Measurements from ENCODE around the gene AGAP1. TPM values are rescaled to one million over a fixed set of nuclear protein-coding genes. Genes with fewer than 3 reads are reported as not detected.

AGAP1 gene
- total and polyA plus RNA-seq, 2 donors: 1.7 to 3.0 TPM

DNA sequence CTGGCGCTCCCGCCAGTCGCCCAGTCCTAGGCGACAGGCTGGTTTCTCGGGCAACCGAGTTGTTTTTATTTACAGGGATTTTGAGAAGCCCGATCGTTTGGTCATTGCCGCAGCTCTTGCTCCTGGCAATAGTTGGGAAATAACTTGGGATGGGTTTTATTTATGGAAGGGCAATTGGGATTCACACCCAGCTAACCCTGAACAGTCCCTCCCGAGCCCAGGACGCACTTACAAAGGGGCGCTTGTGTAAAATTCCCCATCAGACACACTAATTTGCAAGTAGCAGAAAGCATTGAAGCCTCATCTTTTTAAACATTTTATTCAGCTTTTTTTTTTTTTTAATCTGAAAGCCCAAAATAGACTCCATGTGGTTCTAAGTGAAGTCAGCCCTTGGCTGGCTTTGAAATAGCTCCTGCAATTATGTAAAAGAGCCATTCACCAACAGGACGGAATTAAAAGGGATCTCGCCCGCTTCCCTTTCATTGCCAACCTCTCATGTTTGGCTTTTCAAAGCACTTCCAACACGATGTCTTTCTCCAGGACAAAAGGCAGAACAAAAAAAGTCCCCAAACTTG lies 677.9 kb downstream of the AGAP1 start:
- Histone ChIP-seq H3K9me3 (ENCODE audit: control insufficient read depth in 2 of 2, insufficient read depth in 1 of 2, low read length in 1 of 2) (no peaks in the 10 kb centered on the region), H3K4me3 (ENCODE audit: low read length in 2 of 2) (no peak overlapping the region), H3K27ac (ENCODE audit: low read depth in 1 of 2, low read length in 1 of 2) (no peak overlapping the region), H3K27me3 (ENCODE audit: control insufficient read depth in 2 of 2, insufficient read depth in 1 of 2, low read length in 1 of 2) (peaks cover 94 to 99% of the 10 kb centered on the region in 2 donors), H3K36me3 (ENCODE audit: control insufficient read depth in 2 of 2, insufficient read depth in 2 of 2, low read length in 1 of 2) (no peaks in the 10 kb centered on the region), H3K4me1 (ENCODE audit: control insufficient read depth in 2 of 2, insufficient read depth in 2 of 2, low read length in 2 of 2) (no peaks in the 10 kb centered on the region)
- 12% methylated on average over 16 of the region's 16 CpGs for WGBS
- no peak for DNase-seq (ENCODE audit: low read depth in 6 of 9, low spot score in 9 of 9)

DNA sequence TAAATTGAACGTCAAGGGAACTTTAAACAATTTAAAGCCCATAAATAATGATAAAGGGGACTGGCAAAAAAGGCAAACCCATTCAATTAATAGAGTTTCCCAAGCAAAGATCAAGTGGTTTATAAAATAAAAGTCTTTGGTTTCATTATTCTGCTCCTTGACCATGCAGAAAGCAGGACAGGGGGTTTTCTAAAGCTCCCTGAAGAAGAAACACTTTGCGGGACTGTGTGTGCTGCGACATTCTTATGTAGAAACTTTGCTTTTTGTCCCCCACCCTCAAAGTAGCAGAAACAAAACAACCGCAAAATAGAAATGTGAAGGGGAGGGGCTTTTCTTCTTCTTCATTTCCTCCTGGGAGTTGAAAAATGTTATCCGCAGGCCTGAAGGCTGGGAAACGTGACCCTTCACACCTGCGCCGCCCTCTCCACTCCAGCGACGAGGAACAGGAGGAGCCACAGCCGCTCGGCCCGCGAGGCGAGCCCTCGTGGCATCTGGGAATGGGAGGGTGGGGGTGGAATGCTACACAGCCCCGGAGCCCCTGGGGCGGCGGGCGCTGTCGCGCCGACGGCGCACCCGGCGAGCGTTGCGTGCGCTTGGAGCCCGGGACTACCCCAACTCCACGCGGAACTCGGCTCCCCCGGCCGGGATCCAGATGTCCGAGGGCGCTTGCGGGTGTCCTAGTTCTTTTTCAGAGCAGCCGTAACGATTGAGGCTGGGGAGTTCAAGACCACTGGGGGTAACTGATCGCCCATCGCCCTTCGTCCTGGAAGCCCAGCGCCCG lies 678.6 kb downstream of the AGAP1 start:
- H3K36me3 ChIP-seq (ENCODE audit: control insufficient read depth in 2 of 2, insufficient read depth in 2 of 2, low read length in 1 of 2): no peaks in the 10 kb centered on the region
- peaks cover 93 to 99% of the 10 kb centered on the region in 2 donors for H3K27me3 ChIP-seq (ENCODE audit: control insufficient read depth in 2 of 2, insufficient read depth in 1 of 2, low read length in 1 of 2)
- H3K27ac ChIP-seq (ENCODE audit: low read depth in 1 of 2, low read length in 1 of 2): no peak overlapping the region
- no peak overlapping the region for H3K4me3 ChIP-seq (ENCODE audit: low read length in 2 of 2)
- DNase-seq (ENCODE audit: low read depth in 6 of 9, low spot score in 9 of 9): no peak
- WGBS: 6% methylated on average over 46 of the region's 46 CpGs
- H3K9me3 ChIP-seq (ENCODE audit: control insufficient read depth in 2 of 2, insufficient read depth in 1 of 2, low read length in 1 of 2): no peaks in the 10 kb centered on the region
- no peaks in the 10 kb centered on the region for H3K4me1 ChIP-seq (ENCODE audit: control insufficient read depth in 2 of 2, insufficient read depth in 2 of 2, low read length in 2 of 2)

DNA sequence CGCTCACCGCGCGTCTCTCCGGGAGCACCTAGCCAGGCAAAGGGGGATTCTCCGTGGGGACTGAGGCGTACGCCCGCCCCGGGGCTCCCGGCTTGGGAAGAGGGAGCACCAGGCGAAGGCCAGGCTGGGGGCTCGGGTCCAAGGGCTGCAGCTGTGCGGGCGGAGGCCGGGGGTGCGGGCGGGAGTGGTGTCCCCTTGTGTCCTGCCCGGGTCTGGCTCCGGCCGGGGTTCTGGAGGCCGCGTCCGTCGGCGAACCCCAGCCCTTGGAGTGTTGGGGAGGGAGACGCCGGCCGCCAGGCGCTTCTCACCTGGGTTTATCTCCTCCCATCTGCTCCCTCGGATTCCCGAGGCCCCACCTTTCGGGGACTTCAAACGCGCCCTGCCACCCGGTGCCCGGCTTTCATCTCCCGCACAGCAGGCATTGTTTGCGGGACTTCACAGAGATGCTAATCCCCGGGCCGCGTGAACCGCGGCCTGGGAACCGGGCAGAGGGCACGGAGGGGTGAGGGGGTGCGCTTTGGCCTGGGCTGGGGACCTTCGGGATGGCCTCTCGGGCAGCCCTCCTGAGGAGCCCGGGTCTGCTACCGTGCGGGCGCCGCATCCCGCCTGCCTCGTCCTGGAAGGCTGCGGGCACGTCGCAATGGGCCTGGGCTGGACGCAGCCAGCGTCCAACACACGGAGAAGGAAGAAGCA lies 679.3 kb downstream of the AGAP1 start:
- H3K4me3 ChIP-seq (ENCODE audit: low read length in 2 of 2): no peak overlapping the region
- WGBS: 6% methylated on average over 62 of the region's 62 CpGs
- peaks cover 93 to 100% of the 10 kb centered on the region in 2 donors for H3K27me3 ChIP-seq (ENCODE audit: control insufficient read depth in 2 of 2, insufficient read depth in 1 of 2, low read length in 1 of 2)
- DNase-seq (ENCODE audit: low read depth in 6 of 9, low spot score in 9 of 9): no peak
- H3K27ac ChIP-seq (ENCODE audit: low read depth in 1 of 2, low read length in 1 of 2): no peak overlapping the region
- peaks cover 0 to 4% of the 10 kb centered on the region in 2 donors for H3K4me1 ChIP-seq (ENCODE audit: control insufficient read depth in 2 of 2, insufficient read depth in 2 of 2, low read length in 2 of 2)
- H3K36me3 ChIP-seq (ENCODE audit: control insufficient read depth in 2 of 2, insufficient read depth in 2 of 2, low read length in 1 of 2): no peaks in the 10 kb centered on the region
- peaks cover 0 to 3% of the 10 kb centered on the region in 2 donors for H3K9me3 ChIP-seq (ENCODE audit: control insufficient read depth in 2 of 2, insufficient read depth in 1 of 2, low read length in 1 of 2)

DNA sequence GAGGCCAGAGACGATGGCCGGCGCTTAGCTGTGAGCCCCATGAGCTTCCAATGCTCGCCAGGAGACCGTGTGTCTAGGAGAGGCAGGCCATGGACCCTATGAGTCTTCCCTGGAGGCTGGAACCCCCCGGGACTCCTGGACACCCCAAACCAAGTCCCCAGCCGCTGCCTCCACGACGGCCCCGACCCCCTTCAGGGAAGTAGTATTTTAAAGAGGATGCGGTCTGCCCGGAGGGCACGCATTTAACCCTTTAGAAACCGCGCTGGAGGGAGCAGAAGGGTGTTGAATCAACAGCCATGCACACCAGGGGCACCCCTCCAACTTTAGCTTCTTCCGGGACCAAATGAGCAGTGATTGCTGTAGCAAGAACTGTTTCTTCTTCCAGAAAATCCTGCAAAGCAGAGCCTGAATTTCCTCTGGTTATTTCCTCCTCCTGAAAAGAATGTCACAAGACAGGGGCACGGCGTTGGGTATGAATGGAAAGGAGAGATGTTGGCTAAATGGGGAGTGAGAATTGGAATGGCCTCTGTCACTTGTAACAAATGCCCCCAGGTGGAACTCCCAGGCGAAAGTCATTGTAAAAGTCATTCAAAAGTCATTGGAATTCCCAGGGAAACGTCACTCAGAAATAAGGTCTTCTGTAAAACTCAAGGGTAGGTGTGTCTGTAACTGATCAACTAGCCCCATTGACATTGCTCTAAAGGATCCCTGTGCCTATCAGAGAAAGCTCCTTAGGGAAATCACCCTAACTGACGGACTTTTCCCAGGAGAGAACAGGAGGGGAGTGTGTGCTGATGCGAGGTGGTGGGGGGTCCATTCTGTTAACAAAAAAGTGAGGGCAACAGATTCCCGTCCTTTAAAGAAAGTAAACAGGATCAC lies 680.1 kb downstream of the AGAP1 start:
- no peaks in the 10 kb centered on the region for H3K36me3 ChIP-seq (ENCODE audit: control insufficient read depth in 2 of 2, insufficient read depth in 2 of 2, low read length in 1 of 2)
- H3K4me1 ChIP-seq (ENCODE audit: control insufficient read depth in 2 of 2, insufficient read depth in 2 of 2, low read length in 2 of 2): peaks cover 0 to 5% of the 10 kb centered on the region in 2 donors
- no peak overlapping the region for H3K4me3 ChIP-seq (ENCODE audit: low read length in 2 of 2)
- H3K27ac ChIP-seq (ENCODE audit: low read depth in 1 of 2, low read length in 1 of 2): no peak overlapping the region
- H3K27me3 ChIP-seq (ENCODE audit: control insufficient read depth in 2 of 2, insufficient read depth in 1 of 2, low read length in 1 of 2): peaks cover 93 to 100% of the 10 kb centered on the region in 2 donors
- DNase-seq (ENCODE audit: low read depth in 6 of 9, low spot score in 9 of 9): no peak
- peaks cover 0 to 4% of the 10 kb centered on the region in 2 donors for H3K9me3 ChIP-seq (ENCODE audit: control insufficient read depth in 2 of 2, insufficient read depth in 1 of 2, low read length in 1 of 2)
- 6% methylated on average over 23 of the region's 23 CpGs for WGBS

DNA sequence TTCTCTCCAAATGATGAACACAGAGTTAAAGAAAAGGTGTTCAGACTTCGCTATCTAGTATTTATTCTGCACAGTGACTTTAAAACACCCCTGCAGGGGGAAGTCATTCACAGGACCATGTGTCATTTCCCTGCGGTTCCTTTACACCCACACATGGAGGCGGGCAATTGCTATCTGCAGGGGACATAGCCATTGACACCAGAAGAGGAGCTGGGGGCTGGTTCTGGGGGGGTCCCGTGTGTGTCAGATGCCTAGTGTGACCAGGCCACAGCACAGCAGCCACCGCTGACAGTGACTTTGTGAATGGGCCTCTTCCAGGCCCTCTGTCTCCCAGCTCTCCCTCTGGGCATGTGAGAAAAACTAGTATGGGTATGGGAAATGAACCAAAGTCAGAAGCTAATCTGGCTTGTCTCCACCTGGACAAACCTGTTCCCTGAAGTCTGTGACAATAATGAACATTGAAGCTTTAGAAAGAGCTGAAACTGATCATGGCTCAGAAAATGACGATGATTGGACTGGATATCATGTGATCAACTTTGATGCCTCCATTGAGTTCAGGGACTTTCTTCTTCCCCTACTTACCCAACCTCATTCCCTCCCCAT lies 681.8 kb downstream of the AGAP1 start:
- DNase-seq (ENCODE audit: low read depth in 6 of 9, low spot score in 9 of 9): no peak
- WGBS: 19% methylated on average over 6 of the region's 6 CpGs
- H3K27ac ChIP-seq (ENCODE audit: low read depth in 1 of 2, low read length in 1 of 2): no peak overlapping the region
- H3K4me1 ChIP-seq (ENCODE audit: control insufficient read depth in 2 of 2, insufficient read depth in 2 of 2, low read length in 2 of 2): peaks cover 0 to 5% of the 10 kb centered on the region in 2 donors
- no peak overlapping the region for H3K4me3 ChIP-seq (ENCODE audit: low read length in 2 of 2)
- no peaks in the 10 kb centered on the region for H3K36me3 ChIP-seq (ENCODE audit: control insufficient read depth in 2 of 2, insufficient read depth in 2 of 2, low read length in 1 of 2)
- H3K27me3 ChIP-seq (ENCODE audit: control insufficient read depth in 2 of 2, insufficient read depth in 1 of 2, low read length in 1 of 2): peaks cover 92 to 100% of the 10 kb centered on the region in 2 donors
- peaks cover 0 to 4% of the 10 kb centered on the region in 2 donors for H3K9me3 ChIP-seq (ENCODE audit: control insufficient read depth in 2 of 2, insufficient read depth in 1 of 2, low read length in 1 of 2)

DNA sequence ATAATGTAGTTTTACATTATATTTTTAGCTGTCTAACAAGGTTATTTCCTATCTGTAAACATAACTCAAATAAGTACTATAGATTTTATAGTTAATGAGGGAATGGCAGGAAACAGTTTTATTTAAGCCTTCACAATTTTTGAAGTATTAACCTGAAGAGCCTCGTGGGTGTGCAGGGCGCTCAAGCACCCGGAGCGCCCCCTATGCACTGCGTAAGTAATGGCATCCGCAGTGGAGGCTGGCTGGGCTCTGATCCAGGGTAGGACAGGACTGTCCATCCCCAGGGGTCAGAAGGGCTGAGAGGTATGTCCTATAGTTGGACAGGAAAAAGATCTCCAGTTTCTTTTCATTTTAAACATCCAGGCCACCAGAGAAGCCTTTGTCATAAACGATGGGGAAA lies 682.6 kb downstream of the AGAP1 start:
- Histone ChIP-seq H3K4me3 (ENCODE audit: low read length in 2 of 2) (no peak overlapping the region), H3K36me3 (ENCODE audit: control insufficient read depth in 2 of 2, insufficient read depth in 2 of 2, low read length in 1 of 2) (no peaks in the 10 kb centered on the region), H3K9me3 (ENCODE audit: control insufficient read depth in 2 of 2, insufficient read depth in 1 of 2, low read length in 1 of 2) (peaks cover 0 to 4% of the 10 kb centered on the region in 2 donors), H3K27me3 (ENCODE audit: control insufficient read depth in 2 of 2, insufficient read depth in 1 of 2, low read length in 1 of 2) (peaks cover 90 to 98% of the 10 kb centered on the region in 2 donors), H3K27ac (ENCODE audit: low read depth in 1 of 2, low read length in 1 of 2) (no peak overlapping the region), H3K4me1 (ENCODE audit: control insufficient read depth in 2 of 2, insufficient read depth in 2 of 2, low read length in 2 of 2) (peaks cover 0 to 5% of the 10 kb centered on the region in 2 donors)
- WGBS: 6% methylated on average over 7 of the region's 7 CpGs
- no peak for DNase-seq (ENCODE audit: low read depth in 6 of 9, low spot score in 9 of 9)

DNA sequence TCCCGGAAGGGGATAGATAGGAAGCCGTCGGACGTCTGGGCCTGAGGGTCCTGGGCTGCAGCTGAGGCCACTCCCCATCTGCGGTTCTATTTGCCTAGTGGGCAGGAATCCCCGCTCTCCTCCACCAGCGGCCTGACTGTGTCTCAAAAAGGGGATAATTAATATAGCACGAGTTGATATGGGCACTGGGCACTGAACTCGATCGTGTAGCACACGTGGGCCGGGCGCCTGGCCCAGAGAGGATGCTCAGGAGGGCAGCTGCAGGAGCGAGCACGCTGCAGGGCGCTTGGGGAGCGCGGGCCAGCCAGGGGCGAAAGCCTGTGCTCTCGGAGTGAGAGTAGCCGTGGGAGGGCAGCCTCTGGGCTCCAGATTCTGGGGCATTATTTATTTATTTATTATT lies 683.1 kb downstream of the AGAP1 start:
- Histone ChIP-seq H3K36me3 (ENCODE audit: control insufficient read depth in 2 of 2, insufficient read depth in 2 of 2, low read length in 1 of 2) (no peaks in the 10 kb centered on the region), H3K27ac (ENCODE audit: low read depth in 1 of 2, low read length in 1 of 2) (no peak overlapping the region), H3K9me3 (ENCODE audit: control insufficient read depth in 2 of 2, insufficient read depth in 1 of 2, low read length in 1 of 2) (peaks cover 0 to 4% of the 10 kb centered on the region in 2 donors), H3K27me3 (ENCODE audit: control insufficient read depth in 2 of 2, insufficient read depth in 1 of 2, low read length in 1 of 2) (peaks cover 87 to 94% of the 10 kb centered on the region in 2 donors), H3K4me3 (ENCODE audit: low read length in 2 of 2) (no peak overlapping the region), H3K4me1 (ENCODE audit: control insufficient read depth in 2 of 2, insufficient read depth in 2 of 2, low read length in 2 of 2) (peaks cover 0 to 5% of the 10 kb centered on the region in 2 donors)
- DNase-seq (ENCODE audit: low read depth in 6 of 9, low spot score in 9 of 9): no peak
- 58% methylated on average over 21 of the region's 21 CpGs for WGBS

DNA sequence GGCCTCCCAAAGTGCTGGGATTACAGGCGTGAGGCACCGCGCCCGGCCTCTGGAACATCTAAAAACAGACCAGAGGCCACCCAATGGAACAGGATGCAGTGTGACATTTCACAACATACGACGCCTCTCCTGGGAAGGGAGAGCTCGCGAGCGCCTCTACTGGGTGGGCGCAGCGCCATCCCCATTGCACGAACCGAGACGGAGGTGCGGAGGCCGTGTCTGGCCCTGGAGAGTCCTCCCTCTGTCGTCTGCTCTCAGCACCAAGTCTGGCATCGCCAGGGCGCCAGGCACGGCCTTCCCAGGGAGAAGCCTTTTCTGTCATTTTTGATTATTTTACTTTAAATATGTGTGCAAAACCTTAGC lies 683.7 kb downstream of the AGAP1 start:
- peaks cover 80 to 90% of the 10 kb centered on the region in 2 donors for H3K27me3 ChIP-seq (ENCODE audit: control insufficient read depth in 2 of 2, insufficient read depth in 1 of 2, low read length in 1 of 2)
- no peak overlapping the region for H3K4me3 ChIP-seq (ENCODE audit: low read length in 2 of 2)
- H3K4me1 ChIP-seq (ENCODE audit: control insufficient read depth in 2 of 2, insufficient read depth in 2 of 2, low read length in 2 of 2): peaks cover 0 to 5% of the 10 kb centered on the region in 2 donors
- peak in 2 of 9 donors; percentile 18 to 25 for DNase-seq (ENCODE audit: low read depth in 6 of 9, low spot score in 9 of 9)
- 13% methylated on average over 20 of the region's 20 CpGs for WGBS
- H3K27ac ChIP-seq (ENCODE audit: low read depth in 1 of 2, low read length in 1 of 2): no peak overlapping the region
- H3K36me3 ChIP-seq (ENCODE audit: control insufficient read depth in 2 of 2, insufficient read depth in 2 of 2, low read length in 1 of 2): no peaks in the 10 kb centered on the region
- peaks cover 0 to 4% of the 10 kb centered on the region in 2 donors for H3K9me3 ChIP-seq (ENCODE audit: control insufficient read depth in 2 of 2, insufficient read depth in 1 of 2, low read length in 1 of 2)
